DOHH2 (cell line): Measurements from ENCODE around the gene UBL3.

Experiments
- H3F3A ChIP-seq: fragments of 200-600 bp; sonication (generic), shearing (Covaris generic); 2 replicates; pipeline ENCODE4 v1.6.0; 2016; ENCODE audit warnings: antibody characterized with exemption, mild to moderate bottlenecking; ENCODE audit not compliant: control insufficient read depth, insufficient read depth
- H3K27ac ChIP-seq: fragments of 200-600 bp; sonication (generic); 2 replicates; pipeline ENCODE4 v1.5.1; 2014; ENCODE audit warnings: low read depth, mild to moderate bottlenecking, low read length, moderate library complexity
- H3K27me3 ChIP-seq: fragments of 200-600 bp; sonication (generic); 2 replicates; pipeline ENCODE4 v1.6.1; 2014; ENCODE audit warnings: mild to moderate bottlenecking, low read length, mixed read lengths; ENCODE audit not compliant: control insufficient read depth
- H3K36me3 ChIP-seq: fragments of 200-600 bp; sonication (generic); 2 replicates; pipeline ENCODE4 v1.6.1; 2014; ENCODE audit warnings: mild to moderate bottlenecking, low read length, moderate library complexity, mixed read lengths; ENCODE audit not compliant: control insufficient read depth
- H3K4me1 ChIP-seq: fragments of 200-600 bp; sonication (generic); 2 replicates; pipeline ENCODE4 v1.6.1; 2014; ENCODE audit warnings: mild to moderate bottlenecking, low read length, mixed read lengths; ENCODE audit not compliant: control insufficient read depth
- H3K4me2 ChIP-seq: fragments of 200-600 bp; sonication (generic); 2 replicates; pipeline ENCODE4 v1.6.0; 2014; ENCODE audit warnings: mild to moderate bottlenecking, low read length, moderate library complexity
- H3K4me3 ChIP-seq: fragments of 200-600 bp; sonication (generic); 2 replicates; pipeline ENCODE4 v1.5.1; 2014; ENCODE audit warnings: mild to moderate bottlenecking, low read length, mixed read lengths
- H3K79me2 ChIP-seq: fragments of 200-600 bp; sonication (generic); 2 replicates; pipeline ENCODE4 v1.6.1; 2014; ENCODE audit warnings: mild to moderate bottlenecking, low read length, mixed read lengths; ENCODE audit not compliant: control insufficient read depth
- H3K9me2 ChIP-seq: fragments of 200-600 bp; sonication (generic); replicated peaks from 2 replicates; pipeline ENCODE4 v1.6.1; 2014; ENCODE audit warnings: mild to moderate bottlenecking, low read length, mixed read lengths; ENCODE audit not compliant: control insufficient read depth
- H3K9me3 ChIP-seq: fragments of 200-600 bp; sonication (generic); 2 replicates; pipeline ENCODE4 v1.6.1; 2014; ENCODE audit warnings: antibody characterized with exemption, low read length, mixed read lengths; ENCODE audit not compliant: control insufficient read depth, insufficient read depth
- H4K20me1 ChIP-seq: fragments of 200-600 bp; sonication (generic); 2 replicates; pipeline ENCODE4 v1.6.0; 2014; ENCODE audit warnings: low read depth, mild to moderate bottlenecking, antibody characterized with exemption, low read length, moderate library complexity; ENCODE audit not compliant: control insufficient read depth, insufficient read depth
- EZH2phosphoT487 ChIP-seq: fragments of 200-600 bp; sonication (generic); IDR thresholded peaks from 2 replicates; pipeline ENCODE4 v1.6.1; 2017; ENCODE audit warnings: borderline replicate concordance, mild to moderate bottlenecking, antibody characterized with exemption, low read length, moderate library complexity, mixed read lengths
- TF ChIP-seq, protein P1 (sequence below): fragments of 200-600 bp; sonication (generic); IDR thresholded peaks from one replicate; pipeline ENCODE4 v1.5.1; 2014; ENCODE audit warnings: antibody characterized with exemption, mild to moderate bottlenecking, low read depth, low read length; ENCODE audit not compliant: poor library complexity, severe bottlenecking

The UBL3 gene

DNA sequence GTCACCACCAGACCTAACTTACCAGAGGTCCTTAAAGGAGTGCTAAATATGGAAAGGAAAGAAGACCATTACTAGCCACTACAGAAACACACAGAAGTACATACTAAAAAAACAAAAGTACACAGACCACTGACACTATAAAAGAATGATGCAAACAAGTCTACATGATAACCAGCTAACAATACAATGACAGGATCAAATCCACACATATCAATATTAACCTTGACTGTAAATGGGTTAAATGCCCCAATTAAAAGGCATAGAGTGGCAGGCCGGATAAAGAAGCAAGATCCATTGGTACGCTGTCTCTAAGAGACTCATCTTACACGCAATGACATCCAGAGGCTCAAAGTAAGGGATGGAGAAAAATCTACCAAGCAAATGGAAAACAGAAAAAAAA lies 47.2 kb downstream of the UBL3 start:
- Histone ChIP-seq H3K4me2 (no peak overlapping the region), H3K4me1 (no peaks in the 10 kb centered on the region)

DNA sequence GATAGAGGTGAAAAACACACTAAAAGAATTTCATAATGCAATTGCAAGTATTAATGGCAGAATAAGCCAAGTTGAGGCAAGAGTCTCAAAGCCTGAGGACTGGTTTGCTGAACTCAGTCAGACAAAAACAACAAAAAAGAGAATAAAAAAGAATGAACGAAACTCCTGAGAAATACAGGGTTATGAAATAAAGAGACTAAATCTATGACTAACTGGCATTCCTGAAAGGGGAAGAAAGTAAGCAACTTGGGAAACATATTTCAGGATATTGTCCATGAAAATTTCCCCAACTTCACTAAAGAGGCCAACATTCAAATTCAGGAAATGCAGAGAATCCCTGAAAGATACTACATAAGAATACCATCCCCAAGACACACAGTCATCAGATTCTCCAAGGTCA lies 47.8 kb downstream of the UBL3 start:
- no peak overlapping the region for H3K27ac ChIP-seq
- H3F3A ChIP-seq = no peaks in the 10 kb centered on the region
- no peaks in the 10 kb centered on the region for H3K9me3 ChIP-seq
- H3K4me2 ChIP-seq = no peak overlapping the region
- no peaks in the 10 kb centered on the region for H3K4me1 ChIP-seq
- H3K79me2 ChIP-seq = no peaks in the 10 kb centered on the region
- H3K4me3 ChIP-seq = no peak overlapping the region
- peaks cover 14% of the 10 kb centered on the region; the same call in 1 of the 2 replicates for H3K27me3 ChIP-seq
- no peaks in the 10 kb centered on the region for H3K36me3 ChIP-seq
- TF ChIP-seq, protein P1, sequence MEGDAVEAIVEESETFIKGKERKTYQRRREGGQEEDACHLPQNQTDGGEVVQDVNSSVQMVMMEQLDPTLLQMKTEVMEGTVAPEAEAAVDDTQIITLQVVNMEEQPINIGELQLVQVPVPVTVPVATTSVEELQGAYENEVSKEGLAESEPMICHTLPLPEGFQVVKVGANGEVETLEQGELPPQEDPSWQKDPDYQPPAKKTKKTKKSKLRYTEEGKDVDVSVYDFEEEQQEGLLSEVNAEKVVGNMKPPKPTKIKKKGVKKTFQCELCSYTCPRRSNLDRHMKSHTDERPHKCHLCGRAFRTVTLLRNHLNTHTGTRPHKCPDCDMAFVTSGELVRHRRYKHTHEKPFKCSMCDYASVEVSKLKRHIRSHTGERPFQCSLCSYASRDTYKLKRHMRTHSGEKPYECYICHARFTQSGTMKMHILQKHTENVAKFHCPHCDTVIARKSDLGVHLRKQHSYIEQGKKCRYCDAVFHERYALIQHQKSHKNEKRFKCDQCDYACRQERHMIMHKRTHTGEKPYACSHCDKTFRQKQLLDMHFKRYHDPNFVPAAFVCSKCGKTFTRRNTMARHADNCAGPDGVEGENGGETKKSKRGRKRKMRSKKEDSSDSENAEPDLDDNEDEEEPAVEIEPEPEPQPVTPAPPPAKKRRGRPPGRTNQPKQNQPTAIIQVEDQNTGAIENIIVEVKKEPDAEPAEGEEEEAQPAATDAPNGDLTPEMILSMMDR = no peak
- TF ChIP-seq EZH2phosphoT487 = no peak
- no peaks in the 10 kb centered on the region for H3K9me2 ChIP-seq
- H4K20me1 ChIP-seq = 0 out of 2 replicates have a peak, but pooled peaks cover 4% of the 10 kb centered on the region

More for the DNA sequence above, 47.2 kb downstream of the UBL3 start:
- Histone ChIP-seq H3K4me3 (no peak overlapping the region), H4K20me1 (0 out of 2 replicates have a peak, but pooled peaks cover 4% of the 10 kb centered on the region), H3K27me3 (peaks cover 14% of the 10 kb centered on the region; the same call in 1 of the 2 replicates), H3F3A (no peaks in the 10 kb centered on the region), H3K9me2 (no peaks in the 10 kb centered on the region), H3K36me3 (no peaks in the 10 kb centered on the region), H3K9me3 (no peaks in the 10 kb centered on the region), H3K27ac (no peak overlapping the region), H3K79me2 (no peaks in the 10 kb centered on the region)
- TF ChIP-seq EZH2phosphoT487 = no peak
- TF ChIP-seq, protein P1 = no peak

DNA sequence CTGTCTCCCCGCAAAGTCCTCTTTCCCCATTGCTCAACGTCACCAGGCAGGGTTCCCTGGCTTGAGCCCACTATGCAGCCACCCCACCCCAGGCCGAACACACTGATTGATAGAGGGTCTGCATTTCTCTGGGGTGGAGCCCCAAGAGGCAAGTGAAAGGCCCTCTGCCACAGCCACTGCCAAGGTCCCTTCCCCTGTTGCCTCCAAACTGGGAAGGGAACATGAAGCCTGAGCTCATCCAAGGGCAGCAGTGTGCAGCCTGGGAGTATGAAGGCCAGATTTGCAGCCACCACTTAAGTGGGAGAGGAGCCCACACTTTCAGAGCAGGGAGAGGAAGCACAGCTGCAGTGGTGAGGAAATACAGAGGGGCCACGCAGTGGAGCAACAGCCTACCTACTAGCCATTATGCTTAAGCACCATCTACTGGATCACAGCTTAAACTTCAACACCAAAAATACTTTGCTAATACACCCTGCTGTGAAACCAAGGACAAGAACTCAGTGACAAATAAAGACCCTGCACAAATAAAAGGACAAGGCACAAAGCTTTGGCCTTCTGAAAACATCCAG lies 48.6 kb downstream of the UBL3 start:
- no peak overlapping the region for H3K27ac ChIP-seq
- no peak overlapping the region for H3K4me3 ChIP-seq
- no peaks in the 10 kb centered on the region for H3K4me1 ChIP-seq
- H3K9me2 ChIP-seq = no peaks in the 10 kb centered on the region
- H3K27me3 ChIP-seq = peaks cover 14% of the 10 kb centered on the region; the same call in 1 of the 2 replicates
- H3K4me2 ChIP-seq = no peak overlapping the region
- no peak for TF ChIP-seq EZH2phosphoT487
- TF ChIP-seq, protein P1 = peak; percentile 14
- no peaks in the 10 kb centered on the region for H3K36me3 ChIP-seq
- H3K79me2 ChIP-seq = no peaks in the 10 kb centered on the region
- 0 out of 2 replicates have a peak, but pooled peaks cover 4% of the 10 kb centered on the region for H4K20me1 ChIP-seq
- no peaks in the 10 kb centered on the region for H3K9me3 ChIP-seq
- H3F3A ChIP-seq = no peaks in the 10 kb centered on the region
